ENCODE data around the gene RAD51B. TPM values are rescaled to one million over a fixed set of nuclear protein-coding genes. Genes with fewer than 3 reads are reported as not detected.

The RAD51B gene
- total RNA-seq, 2 donors from 2014 or later = 22.8 to 33.8 TPM

DNA sequence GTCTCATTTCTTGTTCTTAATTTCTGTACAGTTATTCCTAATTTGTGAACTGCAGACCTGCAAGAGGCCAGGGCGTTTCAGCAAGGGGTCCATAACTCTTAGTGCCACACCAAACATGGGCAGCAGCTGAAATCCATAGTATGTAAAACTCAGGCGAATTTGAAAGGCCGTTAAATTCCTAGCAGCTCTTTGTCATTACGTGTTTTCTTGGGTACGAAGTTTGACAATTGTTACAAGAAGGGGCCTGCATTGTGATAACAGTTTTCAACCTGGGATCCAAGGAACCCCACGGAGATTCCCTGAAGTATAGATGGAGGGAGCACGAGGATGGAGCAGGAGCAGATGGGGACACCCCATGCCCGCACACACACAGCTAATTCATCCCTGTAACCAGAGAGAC is 685.3 kb downstream of the RAD51B start:
- Mint-ChIP-seq H3K4me1 (peaks cover 39% of the 10 kb centered on the region), H3K27me3 (ENCODE audit: insufficient read depth) (peaks cover 3% of the 10 kb centered on the region), H3K36me3 (ENCODE audit: low read depth) (no peaks in the 10 kb centered on the region), H3K9me3 (no peaks in the 10 kb centered on the region), H3K4me3 (no peak overlapping the region), H3K27ac (no peak overlapping the region)
- no peaks in the 10 kb centered on the region for H3K36me3 ChIP-seq (ENCODE audit: control insufficient read depth, insufficient read depth, low read length)
- TF ChIP-seq CTCF (conservative IDR thresholded peaks at IDR 0.05) = no peak
- H3K27ac ChIP-seq (ENCODE audit: low read depth, low read length) = no peak overlapping the region
- no peaks in the 10 kb centered on the region for H3K4me1 ChIP-seq (ENCODE audit: control insufficient read depth, insufficient read depth, low read length)
- DNase-seq = no peak
- no peak overlapping the region for H3K9ac ChIP-seq (ENCODE audit: extremely low read depth, low read length, poor library complexity, severe bottlenecking)
- WGBS, 2 experiments (ENCODE audit: insufficient coverage in 1 of 2, insufficient read length in 1 of 2) = 74 to 81% methylated on average over 6 to 8 of the region's 8 CpGs
- H3K9me3 ChIP-seq (ENCODE audit: control insufficient read depth, low read length) = no peaks in the 10 kb centered on the region
- no peak overlapping the region for H3K4me3 ChIP-seq (ENCODE audit: low read length)
- no peaks in the 10 kb centered on the region for H3K27me3 ChIP-seq (ENCODE audit: control insufficient read depth, insufficient read depth, low read length, poor library complexity, severe bottlenecking)

GRCh38 chr14:68506021-68506644 is 686.6 kb downstream of the RAD51B start:
- H3K27ac Mint-ChIP-seq = peak overlapping the region; percentile 77
- Histone ChIP-seq H3K36me3 (ENCODE audit: control insufficient read depth, insufficient read depth, low read length) (no peaks in the 10 kb centered on the region), H3K4me1 (ENCODE audit: control insufficient read depth, insufficient read depth, low read length) (no peaks in the 10 kb centered on the region), H3K27ac (ENCODE audit: low read depth, low read length) (peak overlapping the region; percentile 76), H3K9ac (ENCODE audit: extremely low read depth, low read length, poor library complexity, severe bottlenecking) (no peak overlapping the region), H3K9me3 (ENCODE audit: control insufficient read depth, low read length) (no peaks in the 10 kb centered on the region), H3K27me3 (ENCODE audit: control insufficient read depth, insufficient read depth, low read length, poor library complexity, severe bottlenecking) (no peaks in the 10 kb centered on the region), H3K4me3 (ENCODE audit: low read length) (no peak overlapping the region)
- DNase-seq = peak; percentile 44
- H3K27me3 Mint-ChIP-seq (ENCODE audit: insufficient read depth) = peaks cover 3% of the 10 kb centered on the region
- no peaks in the 10 kb centered on the region for H3K9me3 Mint-ChIP-seq
- 88 to 92% methylated on average over 16 to 17 of the region's 17 CpGs for WGBS, 2 experiments (ENCODE audit: insufficient coverage in 1 of 2, insufficient read length in 1 of 2)
- no peaks in the 10 kb centered on the region for H3K36me3 Mint-ChIP-seq (ENCODE audit: low read depth)
- no peak overlapping the region for H3K4me3 Mint-ChIP-seq
- peaks cover 40% of the 10 kb centered on the region for H3K4me1 Mint-ChIP-seq
- no peak for TF ChIP-seq CTCF (conservative IDR thresholded peaks at IDR 0.05)

- H3K4me1 Mint-ChIP-seq = peaks cover 40% of the 10 kb centered on the region
- Histone ChIP-seq H3K27ac (ENCODE audit: low read depth, low read length) (peak overlapping the region; percentile 76), H3K4me1 (ENCODE audit: control insufficient read depth, insufficient read depth, low read length) (no peaks in the 10 kb centered on the region)
Measured at GRCh38 chr14:68506645-68507419, 687.3 kb downstream of the RAD51B start.

More at GRCh38 chr14:68506645-68507419, 687.3 kb downstream of the RAD51B start:
- H3K9me3 ChIP-seq (ENCODE audit: control insufficient read depth, low read length) = no peaks in the 10 kb centered on the region
- H3K4me3 Mint-ChIP-seq = no peak overlapping the region
- peaks cover 3% of the 10 kb centered on the region for H3K27me3 Mint-ChIP-seq (ENCODE audit: insufficient read depth)
- H3K27me3 ChIP-seq (ENCODE audit: control insufficient read depth, insufficient read depth, low read length, poor library complexity, severe bottlenecking) = no peaks in the 10 kb centered on the region
- peak; percentile 16 for DNase-seq
- no peaks in the 10 kb centered on the region for H3K36me3 Mint-ChIP-seq (ENCODE audit: low read depth)
- TF ChIP-seq CTCF (conservative IDR thresholded peaks at IDR 0.05) = no peak
- H3K9ac ChIP-seq (ENCODE audit: extremely low read depth, low read length, poor library complexity, severe bottlenecking) = no peak overlapping the region
- no peaks in the 10 kb centered on the region for H3K36me3 ChIP-seq (ENCODE audit: control insufficient read depth, insufficient read depth, low read length)
- no peak overlapping the region for H3K4me3 ChIP-seq (ENCODE audit: low read length)
- 90 to 91% methylated on average over 7 to 10 of the region's 11 CpGs for WGBS, 2 experiments (ENCODE audit: insufficient coverage in 1 of 2, insufficient read length in 1 of 2)
- H3K9me3 Mint-ChIP-seq = no peaks in the 10 kb centered on the region
- H3K27ac Mint-ChIP-seq = no peak overlapping the region

All from endodermal cell (in vitro differentiated cells).